ENCODE data around the gene PKDCC.

Gene PKDCC

DNA sequence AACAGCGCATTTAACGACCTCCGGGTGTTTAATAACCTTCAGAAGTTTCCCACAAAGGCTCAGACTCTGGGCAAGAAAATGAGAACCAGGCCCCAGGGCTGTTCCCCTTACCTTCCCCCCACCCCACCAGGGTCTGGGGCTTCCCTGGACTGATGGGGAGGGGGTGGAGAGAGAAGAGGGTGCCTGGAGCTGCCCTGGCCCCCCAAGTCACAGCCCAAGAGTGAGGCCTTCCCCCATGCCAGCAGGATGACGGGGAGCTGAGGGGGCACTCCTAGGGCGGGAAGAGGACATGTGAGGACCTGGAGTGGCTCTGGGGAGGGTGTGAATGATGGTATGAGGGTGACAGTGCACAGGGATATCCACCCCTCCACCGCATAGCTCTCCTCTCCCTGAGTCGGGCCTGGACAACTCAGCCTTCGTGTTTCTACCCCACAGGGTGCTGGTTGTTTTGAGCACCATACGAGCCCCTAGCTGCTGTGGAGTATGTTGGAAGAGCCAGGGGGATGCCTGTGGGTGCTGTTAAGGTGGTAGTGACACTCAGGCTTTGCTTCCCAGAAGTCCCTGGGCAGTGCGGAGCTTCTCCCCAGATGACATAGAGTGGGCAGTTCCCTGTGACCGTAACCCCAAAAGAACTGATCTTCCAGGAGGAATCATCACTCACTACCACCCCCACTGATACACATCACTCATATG is 3.9 kb downstream of the PKDCC start:
- no peak for TF ChIP-seq CTCF (conservative IDR thresholded peaks at IDR 0.05)
- no peak overlapping the region for H3K27ac ChIP-seq

GRCh38 chr2:42052702-42053481 is 5.1 kb downstream of the PKDCC start:
- H3K27ac ChIP-seq: no peak overlapping the region
- TF ChIP-seq CTCF (conservative IDR thresholded peaks at IDR 0.05): no peak

GRCh38 chr2:42053482-42053790 is 5.6 kb downstream of the PKDCC start:
- no peak overlapping the region for H3K27ac ChIP-seq
- TF ChIP-seq CTCF (conservative IDR thresholded peaks at IDR 0.05): no peak

- H3K27ac ChIP-seq: peak overlapping the region; percentile 93; the same call in 1 of the 2 replicates
- TF ChIP-seq CTCF (conservative IDR thresholded peaks at IDR 0.05): no peak
Observed at GRCh38 chr2:42053791-42054701, 6.2 kb downstream of the PKDCC start.

DNA sequence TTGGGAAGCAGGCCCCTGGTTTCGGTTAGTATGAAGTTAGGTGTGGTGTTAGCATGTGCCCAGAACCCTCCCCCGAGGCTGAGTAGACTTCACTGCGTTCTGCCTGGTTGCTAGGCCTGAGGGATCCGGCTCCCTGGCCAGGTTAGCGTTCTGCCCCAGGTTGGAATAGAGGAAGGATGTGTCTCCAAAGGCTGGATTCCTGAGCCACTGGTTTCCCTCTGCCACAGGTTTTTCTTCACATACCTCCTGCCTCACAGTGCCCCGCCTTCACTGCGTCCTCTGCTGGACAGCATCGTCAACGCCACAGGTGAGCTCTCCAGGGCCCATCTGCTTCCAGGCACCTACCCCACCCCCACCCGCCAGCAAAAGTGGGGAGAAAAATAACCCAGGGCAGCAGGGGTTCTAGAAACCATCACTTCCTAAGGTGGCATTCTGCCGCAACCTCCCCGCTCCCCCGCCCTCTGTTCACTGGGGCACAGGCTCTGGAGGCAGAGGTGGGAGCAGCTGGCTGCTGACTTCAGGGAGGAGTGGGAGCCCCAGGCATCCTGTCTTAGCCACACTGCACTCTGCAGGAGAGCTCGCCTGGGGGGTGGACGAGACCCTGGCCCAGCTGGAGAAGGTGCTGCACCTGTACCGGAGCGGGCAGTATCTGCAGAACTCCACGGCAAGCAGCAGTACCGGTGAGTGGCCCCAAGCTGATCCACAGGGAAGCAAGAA is 7.1 kb downstream of the PKDCC start:
- TF ChIP-seq CTCF (conservative IDR thresholded peaks at IDR 0.05): no peak
- peak overlapping the region; percentile 93 for H3K27ac ChIP-seq

DNA sequence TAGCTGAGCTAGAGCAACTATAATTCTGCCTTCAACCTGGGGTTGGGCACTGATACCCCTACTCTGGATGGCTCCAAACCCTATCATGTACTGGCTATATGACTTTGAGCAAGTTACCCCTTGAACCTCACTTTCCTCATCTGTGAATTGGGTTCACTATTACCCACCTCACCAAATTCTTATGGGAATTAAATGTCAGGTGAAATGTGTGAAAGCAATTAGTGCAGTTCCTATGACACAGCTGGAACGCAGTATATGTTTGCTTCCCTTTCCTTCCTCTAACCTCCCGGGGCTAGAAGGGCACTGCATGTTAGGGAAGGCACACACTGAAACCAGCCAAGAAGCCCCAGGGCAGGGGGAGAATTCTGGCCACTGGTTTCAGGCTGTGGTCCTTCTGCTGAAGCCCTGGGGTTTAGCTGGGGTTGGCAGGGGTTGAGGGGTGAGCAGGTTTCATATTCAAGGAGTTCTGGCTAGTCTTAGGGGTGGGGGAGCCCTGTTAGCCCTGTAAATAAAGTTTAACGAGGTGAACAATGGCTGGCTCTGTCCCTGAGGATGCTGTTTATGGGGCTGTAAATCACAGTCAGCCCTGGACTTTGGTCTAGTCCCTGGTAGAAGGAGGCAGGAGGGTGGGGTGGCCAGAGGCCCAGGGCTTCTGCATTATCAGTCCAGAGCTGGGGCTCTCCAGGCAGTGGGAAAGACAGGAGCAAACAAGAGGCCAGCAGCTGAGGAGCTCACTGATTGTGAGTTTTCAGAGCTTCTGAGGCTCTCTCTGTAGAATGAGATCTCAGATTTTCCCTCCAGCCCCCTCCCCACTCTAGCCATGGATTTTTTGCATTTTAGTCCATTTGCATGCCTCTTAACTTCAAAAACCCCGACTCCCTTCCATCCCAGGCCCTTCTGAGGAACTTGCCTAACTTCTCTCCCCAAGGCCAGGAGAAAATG is 8.0 kb downstream of the PKDCC start:
- TF ChIP-seq CTCF (conservative IDR thresholded peaks at IDR 0.05): no peak
- H3K27ac ChIP-seq: peak overlapping the region; percentile 93

All from VCaP (cell line).